GM23338 (cell line): Measurements from ENCODE around the gene IGFBP5.

Experiments used
- EZH2 ChIP-seq: fragments of 200-600 bp; sonication (generic); IDR thresholded peaks from one replicate; pipeline ENCODE4 v1.8.0; 2017; ENCODE audit warnings: antibody characterized with exemption, mild to moderate bottlenecking, low read depth; ENCODE audit not compliant: unreplicated experiment
- ZNF331 ChIP-seq: fragments of 250-450 bp; sonication (Bioruptor Pico); IDR thresholded peaks from 2 replicates; pipeline ENCODE4 v1.5.0; 2020; ENCODE audit warnings: low read depth, mild to moderate bottlenecking, moderate library complexity

DNA sequence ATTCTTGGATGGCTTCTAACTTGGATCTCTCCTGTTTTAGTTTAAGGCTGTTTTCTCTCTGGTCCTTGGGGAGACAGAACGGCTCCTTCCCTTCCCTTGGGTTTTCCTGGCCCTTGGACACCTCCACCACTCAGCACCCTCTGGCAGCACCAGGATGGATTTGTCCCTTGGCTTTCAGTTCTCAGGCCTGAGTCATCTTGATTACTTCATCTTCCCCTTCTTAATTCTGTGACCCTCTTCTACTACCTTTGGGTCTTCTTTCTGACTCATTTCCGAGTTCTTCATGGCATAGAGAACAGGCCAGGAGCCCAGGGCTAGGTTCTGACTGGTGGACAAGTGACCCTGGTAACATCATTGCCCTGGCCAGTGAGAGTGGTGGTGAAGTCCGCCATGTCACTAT lies 47.2 kb downstream of the IGFBP5 start:
- no peak for TF ChIP-seq EZH2
- TF ChIP-seq ZNF331 (CRISPR knock-in tag): no peak
